AG08395 (cell line): ENCODE measurements around the gene BNIP2.
"Not testable (repeated sequence)": the region's sequence is repeated elsewhere in the genome, so short reads cannot be mapped to it uniquely, and the experiment has no call there.

Experiments
- DNase-seq: peaks from one replicate; pipeline ENCODE4 v3.0.0; 2012; ENCODE audit warnings: mixed read lengths, low spot score

BNIP2 gene

GRCh38 chr15:59688782-59689625, at the start of gene BNIP2:
BNIP2 (minus strand) TSS chr15:59689320; CDS start chr15:59682457, 6,863 bp downstream.
- DNase-seq, result peak; percentile 97

DNA sequence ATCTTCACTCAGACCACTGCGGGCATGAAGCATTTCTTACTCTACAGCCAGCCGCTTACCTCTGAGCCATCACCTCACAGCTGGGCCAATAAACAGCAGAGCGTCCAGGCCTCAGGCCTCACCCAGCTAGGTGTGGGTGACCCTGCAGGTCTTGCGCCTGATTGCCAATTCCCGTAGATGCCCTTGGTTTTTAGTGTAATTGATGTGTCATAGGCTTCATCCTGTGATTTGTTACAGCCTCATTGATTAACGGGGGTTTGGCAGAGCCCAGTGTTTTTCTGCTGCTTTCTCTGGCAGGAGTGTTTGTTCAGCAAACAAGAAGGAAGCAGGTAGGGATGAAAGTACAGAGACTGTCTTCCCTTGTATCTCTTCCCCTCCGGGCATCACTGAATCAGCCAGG, 49.6 kb upstream of the BNIP2 start:
- no peak for DNase-seq

DNA sequence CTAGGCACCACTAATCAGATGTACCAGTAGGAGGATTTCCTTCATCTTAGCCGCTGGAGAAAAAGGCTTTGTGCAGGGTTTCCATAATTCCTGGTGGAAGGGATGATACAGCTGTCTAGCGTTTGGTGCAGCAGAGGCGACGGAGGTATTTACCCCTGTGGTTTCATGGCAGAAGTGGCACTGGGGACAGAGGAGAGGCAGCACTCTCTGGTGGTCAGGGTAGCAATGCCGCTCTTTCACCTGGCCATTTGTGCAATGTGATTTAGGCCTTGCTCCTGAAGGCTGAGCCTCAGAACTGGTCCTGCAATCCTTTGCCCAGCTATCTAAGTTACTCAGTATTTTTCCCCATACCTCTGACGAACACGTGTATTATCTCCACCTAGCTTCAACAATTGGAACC, 47.1 kb upstream of the BNIP2 start:
- DNase-seq, result no peak

DNA sequence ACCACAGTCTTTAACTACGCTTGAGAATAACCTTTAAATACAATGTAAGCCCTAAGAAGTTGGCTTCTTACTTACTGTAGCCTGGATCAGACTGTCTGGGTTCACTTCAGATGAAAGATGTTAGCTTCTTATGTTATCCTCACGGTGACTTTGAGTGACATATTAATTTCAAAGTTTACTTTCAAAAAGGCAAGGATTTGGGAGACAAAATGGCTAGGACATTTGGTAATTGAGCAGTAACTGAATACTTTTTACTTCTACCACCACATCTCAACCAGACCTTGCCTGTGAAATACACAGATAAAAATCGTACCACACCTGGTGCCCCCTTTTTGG, 36.0 kb upstream of the BNIP2 start:
- no peak for DNase-seq

DNA sequence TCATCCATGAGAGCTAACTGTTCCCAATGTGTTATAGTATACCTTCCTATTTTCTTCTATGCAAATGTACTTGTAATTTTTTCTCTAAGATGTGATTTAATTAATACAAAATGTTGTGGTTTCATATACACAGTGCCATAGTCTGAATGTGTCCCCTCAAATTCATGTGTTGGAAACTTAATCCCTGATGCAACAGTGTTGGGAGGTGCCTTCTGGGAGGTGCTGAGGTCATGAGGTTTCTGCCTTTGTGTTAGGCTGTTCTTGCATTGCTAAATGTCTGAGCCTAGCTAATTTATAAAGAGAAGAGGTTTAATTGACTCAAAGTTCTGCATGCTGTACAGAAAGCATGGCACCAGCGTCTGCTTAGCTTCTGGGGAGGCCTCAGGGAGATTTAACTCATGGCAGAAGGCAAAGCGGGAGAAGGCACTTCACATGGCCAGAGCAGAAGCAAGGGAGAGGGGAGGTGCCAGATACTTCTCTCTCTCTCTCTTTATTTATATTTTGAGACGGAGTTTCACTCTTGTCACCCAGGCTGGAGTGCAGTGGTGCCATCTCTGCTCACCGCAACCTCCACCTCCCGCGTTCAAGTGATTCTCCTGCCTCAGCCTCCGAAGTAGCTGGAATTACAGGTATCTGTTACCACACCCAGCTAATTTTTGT, 34.7 kb upstream of the BNIP2 start:
- no peak for DNase-seq

DNA sequence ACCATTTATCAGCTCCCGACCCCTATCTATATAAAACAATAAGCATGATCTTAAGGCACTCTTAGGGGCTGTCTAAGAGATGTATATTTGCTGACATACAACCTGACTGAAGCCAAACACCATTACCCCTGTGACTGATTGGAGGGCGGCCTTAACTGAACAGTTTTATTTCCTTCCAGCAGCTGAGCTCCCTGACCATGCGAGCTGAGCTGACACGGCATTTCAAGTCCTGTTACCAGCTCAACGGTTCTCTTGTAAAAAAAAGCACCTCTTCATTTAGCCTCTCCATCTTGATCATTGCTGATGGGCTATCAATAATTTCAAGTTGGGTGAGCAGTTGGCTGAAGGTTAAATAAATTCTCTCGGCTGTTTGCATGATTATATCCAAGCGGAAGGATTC, 33.4 kb upstream of the BNIP2 start:
- DNase-seq, result no peak

DNA sequence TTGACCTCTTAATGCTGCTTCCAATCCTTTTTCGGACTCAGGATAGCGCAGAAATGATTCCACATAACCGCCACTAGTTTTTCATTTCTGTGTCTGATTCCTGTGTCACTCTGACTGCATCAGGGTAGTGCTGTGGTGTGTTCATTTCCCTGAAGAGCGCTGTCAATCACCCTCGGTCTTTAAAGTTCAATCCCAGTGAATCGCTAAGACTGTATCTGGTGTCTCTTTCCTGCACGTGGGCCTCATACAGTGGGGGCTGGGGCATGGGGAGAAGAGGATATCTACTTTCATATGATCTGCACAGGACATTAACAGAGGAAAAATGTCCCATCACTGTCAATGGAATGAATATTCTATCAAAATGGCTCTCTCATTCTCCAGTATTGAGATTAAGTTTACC, 32.9 kb upstream of the BNIP2 start:
- DNase-seq, result no peak

DNA sequence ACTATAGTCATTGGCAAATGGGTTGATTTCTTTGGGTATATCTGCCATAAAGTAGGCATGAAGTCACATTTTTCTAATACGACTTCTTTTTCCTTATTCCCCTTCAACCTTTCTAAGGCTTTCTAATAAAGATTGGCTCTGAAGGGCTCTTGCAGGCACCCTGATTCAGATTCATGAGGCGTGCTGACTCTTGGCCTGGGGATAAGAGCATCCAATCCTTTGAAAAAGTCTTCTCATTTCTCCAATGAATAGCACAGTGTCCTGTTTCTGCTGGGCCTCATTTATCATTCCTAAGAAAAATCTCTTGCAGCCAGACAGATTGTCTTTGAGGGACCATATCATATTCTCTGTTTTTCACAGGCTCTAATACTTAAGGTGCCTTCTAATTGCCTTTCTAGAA, 32.3 kb upstream of the BNIP2 start:
- no peak for DNase-seq

- no peak for DNase-seq
Measured at GRCh38 chr15:59713177-59713576, 24.1 kb upstream of the BNIP2 start.

DNA sequence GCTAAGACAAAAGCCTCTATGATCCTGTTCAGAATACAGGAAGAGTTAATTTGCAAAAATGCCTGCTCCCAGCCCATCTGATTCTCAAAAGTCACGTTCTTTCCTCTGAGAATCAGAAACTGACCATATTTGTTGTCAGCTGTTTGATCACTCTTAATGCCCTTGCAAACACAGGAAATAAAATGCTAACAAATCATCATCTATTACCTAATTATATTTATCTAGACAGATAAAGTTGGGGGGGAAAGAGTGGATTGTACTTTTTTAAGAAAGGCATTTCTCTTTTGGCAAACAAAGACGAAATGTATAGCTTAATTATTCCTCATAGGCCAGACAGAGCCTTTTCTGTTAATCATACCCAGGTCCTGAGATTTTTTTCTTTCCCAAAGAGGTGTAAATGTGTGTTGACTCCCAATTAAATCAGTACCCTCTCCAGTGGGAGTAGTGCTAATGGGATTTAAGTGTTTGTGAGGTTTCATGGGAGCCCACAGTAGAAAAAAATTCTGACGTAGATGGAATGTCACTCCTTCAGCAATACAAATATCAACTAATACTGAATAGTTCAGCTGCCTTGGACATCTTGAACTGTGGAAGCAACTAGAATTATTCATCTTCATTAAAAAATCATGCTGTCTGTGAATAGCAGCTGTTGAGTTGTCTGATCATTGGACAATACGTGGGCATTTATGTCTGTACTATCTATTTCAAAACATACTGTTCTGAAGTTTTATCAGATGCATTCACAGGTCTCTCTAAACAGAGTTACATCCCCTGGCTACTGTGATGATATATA, 22.5 kb upstream of the BNIP2 start:
- DNase-seq, result no peak

DNA sequence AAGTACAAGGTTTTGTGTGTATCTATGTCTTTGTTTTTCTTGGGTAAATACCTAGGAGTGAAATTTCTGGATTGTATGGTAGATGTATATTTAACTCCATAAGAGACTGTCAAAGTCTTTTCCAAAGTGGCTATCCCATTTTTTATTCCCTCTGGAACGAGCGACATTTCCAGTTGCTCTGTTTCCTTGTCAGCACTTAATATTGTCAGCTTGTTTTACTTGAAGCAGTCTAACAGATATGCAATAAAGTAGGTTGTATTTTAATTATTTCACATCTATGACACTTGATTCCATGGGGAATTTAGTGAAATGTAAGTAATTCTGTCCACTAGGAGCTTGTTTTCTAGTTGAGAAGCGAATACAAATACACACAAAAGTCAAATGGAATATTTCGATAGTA, 18.5 kb upstream of the BNIP2 start:
- no peak for DNase-seq

GRCh38 chr15:59703979-59704796, 15.1 kb upstream of the BNIP2 start:
- DNase-seq, result no peak

DNA sequence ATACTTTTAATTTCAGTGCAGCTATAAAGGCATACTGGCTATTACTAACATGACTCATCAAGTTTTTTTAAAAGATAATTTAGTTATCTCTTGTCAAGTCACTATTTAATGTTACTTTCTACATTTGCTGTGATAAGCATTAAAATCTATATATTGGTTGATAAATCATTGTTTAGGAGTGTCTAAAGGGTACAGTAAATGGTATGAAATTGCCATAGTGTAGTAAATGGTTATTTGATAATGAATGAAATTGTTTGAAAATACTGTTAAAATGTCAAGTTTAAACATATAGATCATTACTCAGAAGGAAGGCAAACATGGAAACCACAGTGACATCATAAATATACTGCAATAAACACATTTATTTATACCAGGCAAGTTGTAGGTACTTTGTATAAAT, 13.2 kb upstream of the BNIP2 start:
- no peak for DNase-seq

DNA sequence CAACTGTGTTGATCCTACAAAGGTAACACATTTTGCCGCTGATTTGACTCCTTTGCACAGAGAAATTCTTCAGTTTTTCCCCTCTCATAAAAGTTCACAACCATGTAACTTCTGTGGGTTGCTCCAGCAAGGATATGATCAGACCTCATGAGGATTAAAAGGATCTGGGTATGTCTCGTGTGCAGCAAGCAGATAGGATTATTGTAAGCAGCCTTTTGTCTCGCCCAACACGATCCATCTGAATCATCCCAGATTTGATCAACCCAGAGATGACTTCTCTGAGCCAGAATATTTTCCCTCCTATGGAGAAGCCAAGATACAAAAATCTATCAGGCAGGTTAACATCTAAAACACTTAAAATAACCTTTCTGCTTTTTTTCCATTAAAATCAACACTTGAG, 12.8 kb upstream of the BNIP2 start:
- DNase-seq, result no peak

GRCh38 chr15:59699810-59700431, 10.8 kb upstream of the BNIP2 start:
- no peak for DNase-seq

DNA sequence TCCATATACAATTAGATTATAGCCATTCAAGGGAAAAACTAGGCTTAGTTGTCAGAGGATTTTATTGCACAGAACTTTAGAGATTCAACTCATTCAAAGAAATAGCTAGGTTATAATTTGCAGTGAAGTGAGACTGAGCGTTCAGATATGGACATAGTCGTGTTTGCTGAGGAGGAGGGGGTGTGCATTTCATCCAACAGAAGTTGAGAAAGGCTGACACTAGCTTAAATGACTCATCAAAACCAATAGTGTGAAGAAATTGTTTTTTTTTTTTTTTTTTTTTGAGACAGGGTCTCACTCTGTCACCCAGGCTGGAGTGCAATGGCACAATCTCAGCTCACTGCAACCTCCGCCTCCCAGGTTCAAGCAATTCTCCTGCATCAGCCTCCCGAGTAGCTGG, 8.9 kb upstream of the BNIP2 start:
- DNase-seq, result not testable (repeated sequence)

GRCh38 chr15:59696332-59696731, 7.2 kb upstream of the BNIP2 start:
- no peak for DNase-seq

DNA sequence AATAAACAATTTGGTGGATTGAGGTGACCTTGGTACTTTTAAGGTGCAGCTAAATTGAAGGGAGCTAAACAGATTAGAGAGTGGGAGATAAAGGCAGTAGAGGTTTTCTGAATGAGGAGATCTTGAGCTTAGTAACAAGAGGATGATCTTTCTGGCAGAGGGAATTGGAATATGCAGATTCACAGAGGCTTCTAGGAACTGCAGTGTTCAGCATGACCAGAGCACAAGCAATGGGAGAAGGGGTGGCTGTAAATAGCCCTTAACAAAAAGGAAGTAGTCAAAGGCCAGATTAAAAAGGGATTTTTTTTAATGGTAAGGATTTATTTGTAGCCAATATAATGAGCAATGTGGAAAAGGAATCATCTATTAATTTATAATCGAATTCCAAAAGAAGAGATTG, 5.7 kb upstream of the BNIP2 start:
- no peak for DNase-seq

DNA sequence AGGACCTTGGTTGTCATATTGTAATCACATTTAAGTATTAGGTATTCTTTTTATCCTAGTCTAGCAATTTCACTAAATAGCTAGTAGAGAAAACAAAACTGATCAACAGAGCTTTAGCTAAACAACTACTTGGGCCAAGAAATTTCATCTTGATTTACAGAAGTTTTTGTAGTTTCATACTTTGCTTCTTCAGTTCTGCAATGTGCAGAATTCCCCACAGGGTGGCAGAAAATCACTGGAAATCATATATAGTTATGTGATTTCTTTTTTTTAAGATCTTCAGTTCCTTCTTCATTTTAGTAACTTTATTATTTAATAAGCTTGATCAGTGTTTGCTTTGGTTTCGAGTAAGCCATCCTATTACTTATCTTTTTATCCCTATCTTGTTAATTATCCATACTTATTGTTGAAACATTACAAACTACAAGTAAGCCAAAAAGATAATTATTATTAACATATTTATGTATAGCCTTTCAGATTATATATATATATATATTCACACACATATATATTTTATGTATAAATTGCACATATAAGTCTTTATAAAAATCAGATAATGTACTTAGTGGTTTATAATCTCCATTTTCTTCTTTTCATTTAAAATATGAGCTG, 2.2 kb upstream of the BNIP2 start:
- peak; percentile 25 for DNase-seq

DNA sequence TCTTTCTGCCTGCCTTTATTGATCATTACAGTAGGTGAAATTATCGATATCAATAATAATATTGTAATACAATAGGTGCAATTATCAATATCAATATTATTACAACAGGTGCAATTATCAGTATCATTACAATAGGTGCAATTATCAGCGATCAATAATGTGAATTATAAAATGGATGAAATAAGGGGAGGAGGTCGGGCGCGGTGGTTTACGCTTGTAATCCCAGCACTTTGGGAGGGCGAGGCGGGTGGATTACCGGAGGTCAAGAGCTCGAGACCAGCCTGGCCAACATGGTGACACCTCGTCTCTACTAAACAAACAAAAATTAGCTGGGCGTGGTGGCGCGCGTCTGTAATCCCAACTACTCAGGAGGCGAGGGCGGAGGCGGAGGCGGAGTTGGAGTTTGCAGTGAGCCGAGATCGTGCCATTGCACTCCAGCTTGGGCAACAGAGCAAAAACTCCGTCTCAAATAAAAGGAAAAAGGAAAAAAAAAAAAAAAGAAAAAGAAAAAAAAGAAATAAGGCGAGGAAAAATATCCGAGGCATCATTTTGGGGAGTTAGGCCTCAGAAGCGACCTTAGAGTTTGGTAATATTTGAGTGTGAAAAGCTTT, 611 bp upstream of the BNIP2 start:
- DNase-seq, result no peak

DNA sequence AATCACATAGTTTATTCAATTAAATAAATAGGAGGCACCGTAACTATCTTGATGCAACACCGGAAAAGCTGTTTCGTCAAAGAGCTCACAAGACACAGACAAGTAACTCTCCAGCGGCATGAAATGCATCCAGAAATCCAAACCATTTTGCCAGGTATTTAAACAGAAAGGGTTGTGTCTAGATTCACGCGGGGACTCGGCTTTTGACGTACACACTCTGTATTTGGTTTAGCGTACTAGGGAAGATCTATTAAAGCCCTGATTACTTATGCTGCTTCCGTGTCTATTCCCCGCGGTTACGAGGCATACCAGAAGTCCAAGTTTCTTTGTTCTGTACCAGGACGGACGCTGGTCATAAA, 718 bp downstream of the BNIP2 start:
- DNase-seq, result peak; percentile 34
